ENCODE measurements around the gene SNCB. TPM values are rescaled to one million over a fixed set of nuclear protein-coding genes. Genes with fewer than 3 reads are reported as not detected.
"Not testable (repeated sequence)": the region's sequence is repeated elsewhere in the genome, so short reads cannot be mapped to it uniquely, and the experiment has no call there.

The SNCB gene
- polyA plus RNA-seq, 12 donors: 0.14 to 0.44 (median 0.40) TPM; not detected in 9

DNA sequence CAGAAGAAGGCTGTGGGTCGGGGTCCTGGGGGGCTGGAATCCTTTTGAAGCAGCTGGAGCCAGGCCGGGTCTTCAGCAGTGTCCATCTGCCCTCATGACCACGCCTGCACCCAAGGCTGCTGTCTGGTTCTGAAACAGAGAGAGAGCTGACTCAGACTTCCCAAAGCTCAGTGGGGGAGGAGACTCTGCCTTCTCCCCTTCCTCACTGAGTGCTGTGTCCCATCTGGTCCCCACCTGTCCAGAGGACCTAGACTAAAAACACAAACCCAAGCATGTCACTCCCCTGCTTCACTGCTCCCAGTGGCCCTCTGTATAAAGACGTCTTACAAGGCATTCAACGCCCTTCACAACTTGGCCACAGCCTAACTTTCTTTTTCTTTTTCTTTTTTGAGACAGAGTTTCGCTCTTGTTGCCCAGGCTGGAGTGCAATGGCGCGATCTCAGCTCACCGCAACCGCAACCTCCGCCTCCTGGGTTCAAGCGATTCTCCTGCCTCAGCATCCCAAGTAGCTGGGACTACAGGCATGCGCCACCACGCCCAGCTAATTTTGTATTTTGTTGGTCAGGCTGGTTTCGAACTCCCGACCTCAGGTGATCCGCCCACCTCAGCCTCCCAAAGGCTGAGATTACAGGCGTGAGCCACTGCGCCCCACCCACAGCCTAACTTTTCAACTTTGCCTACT is 30.4 kb downstream of the SNCB start:
- not testable (repeated sequence) for DNase-seq

DNA sequence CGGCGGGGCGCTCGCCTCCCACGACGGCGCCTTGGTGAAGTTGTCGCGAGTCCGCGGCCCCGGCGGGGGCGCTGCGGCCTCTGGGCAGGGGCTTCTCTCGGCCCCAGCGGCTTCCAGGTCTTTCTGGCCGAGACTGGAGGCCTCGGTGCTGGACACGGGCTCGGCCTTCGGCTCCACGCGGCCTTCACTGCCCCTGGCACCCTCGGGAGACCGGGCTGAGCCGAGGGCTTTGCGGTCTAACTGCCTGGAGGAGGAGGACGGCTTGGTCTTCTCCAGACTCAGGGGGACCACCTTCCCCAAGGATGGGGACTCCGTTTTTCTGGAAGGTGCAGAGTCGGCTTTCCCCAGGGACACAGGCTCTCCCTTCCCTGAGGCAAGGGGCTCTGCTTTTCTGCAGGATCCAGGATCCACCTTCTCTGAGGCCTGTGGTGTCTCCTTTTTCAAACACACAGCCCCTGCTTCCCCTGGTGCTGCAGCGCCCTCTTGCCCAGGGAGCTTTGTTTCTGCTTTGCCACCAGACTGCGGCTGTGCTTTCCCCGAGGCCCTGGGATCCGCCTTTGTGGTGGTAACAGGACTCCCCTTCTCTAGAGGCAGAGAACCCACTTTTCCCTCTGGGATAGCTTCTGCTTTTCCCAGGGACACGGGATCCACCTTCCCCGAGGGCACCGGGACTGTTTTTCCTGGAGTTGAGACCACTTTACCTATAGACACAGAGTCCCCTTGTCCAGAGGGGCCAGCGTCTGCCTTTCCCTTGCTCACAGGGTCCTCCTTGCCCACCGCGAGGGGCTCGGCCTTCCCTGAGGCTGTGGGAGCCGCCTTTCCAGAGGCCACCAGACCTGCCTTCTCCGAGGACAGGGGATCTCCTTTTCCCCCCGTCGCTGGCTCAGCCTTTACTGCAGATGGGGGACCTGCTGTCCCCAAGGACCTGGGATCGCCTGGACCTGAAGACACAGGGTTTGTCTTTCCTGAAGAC is 32.6 kb downstream of the SNCB start:
- DNase-seq: no peak

DNA sequence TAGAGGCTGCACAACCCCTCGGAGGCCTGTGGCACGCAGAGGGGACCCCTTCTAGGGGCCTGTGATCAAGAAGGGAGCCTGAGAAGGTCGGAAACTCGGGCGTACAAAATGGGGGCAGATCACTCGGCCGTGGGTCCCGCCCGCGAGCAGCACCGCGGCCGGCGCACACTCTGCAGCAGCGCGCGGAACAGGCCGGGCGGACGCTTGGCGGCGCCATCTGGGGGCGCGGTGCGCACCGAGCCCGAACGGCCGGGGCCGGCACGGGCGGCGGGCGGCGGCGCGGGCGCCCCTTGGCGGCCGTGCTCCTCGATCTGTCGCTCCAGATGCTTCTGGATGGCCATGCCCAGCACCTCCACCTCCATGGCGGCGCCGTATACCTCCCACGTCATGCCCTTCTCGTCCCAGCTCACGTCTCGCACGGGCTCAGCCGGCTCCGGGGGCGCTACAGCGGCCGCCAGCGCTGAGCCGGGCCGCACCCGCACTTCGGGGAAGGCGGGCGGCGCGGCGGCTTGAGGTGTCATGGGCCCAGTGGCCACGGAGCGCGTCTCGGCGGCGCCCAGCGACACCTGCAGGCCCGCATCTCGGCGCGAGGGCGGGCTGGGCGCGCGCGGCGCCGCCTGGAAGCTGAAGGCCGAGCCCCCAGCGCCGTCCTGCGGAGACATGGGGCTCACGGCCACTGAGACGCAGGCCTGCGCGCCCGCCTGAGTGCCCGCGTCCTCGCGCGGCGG is 33.5 kb downstream of the SNCB start:
- DNase-seq: peak; percentile 10

DNA sequence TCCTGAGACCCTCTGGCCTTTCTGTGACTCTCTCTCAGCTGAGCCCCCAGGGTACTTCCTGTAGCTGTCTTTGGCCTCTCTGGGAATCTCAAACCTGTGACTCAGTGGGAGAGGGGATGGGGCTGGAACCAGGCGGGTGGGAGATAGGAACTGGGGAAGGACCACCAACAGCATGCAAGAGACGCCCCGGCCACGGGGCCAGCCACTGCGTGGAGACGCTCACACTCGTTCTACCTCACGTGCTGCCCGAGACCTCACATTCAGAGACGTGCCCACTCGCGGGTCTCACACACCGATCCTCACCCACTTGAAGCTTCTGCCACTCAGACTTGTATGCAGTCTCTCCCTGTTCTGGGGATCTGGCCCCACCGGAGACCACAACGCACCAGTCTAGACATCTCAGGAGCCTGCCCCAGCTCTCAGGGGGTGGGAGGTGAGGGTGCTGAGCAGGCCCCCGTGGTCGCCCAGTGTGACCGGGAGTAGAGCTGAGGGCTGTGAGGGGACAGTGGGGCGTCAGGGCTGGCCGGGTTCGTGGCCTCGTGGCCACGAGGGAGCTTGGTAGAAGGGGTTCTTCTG is 34.2 kb downstream of the SNCB start:
- no peak for DNase-seq

DNA sequence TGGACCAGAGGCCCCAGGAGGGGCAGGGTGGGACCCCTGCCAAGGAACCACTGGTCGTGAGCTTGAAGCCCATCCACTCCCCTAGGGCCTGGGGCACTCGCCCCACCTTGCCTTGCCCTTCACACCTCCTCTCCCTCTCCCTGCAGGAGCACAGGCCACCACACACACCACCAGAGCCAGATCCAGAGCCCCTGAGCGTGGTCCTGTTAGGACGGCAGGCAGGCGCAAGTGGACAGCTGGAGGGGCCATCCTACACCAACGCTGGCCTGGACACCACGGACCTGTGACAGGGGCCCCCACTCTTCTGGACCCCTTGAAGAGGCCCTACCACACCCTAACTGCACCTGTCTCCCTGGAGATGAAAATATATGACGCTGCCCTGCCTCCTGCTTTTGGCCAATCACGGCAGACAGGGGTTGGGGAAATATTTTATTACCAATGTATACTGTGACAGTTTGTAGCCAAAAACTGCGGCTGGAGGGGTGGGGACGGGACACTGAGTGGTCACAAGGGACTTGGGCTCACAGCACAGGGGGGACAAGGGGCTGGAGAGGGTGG is 34.9 kb downstream of the SNCB start:
- DNase-seq: no peak

DNA sequence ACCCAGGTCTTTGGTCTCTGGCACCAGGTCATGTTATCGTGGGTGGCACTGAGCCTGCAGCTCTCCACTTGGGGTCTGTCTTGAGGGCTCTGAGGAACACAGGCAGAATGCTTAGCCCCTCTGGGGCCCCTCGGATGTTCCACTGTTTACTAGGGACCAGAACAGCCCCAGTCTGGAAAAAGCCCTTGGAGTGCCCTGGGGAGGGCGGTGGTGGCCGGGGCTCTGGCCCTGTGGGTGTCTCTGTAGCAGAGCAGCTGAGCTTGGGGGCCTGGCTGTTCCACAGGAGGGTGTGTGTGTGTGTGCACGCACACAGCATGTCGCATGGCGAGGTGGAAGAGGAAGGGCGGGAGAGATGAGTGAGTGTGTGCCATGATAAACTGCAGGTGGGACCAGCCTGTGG is 35.8 kb downstream of the SNCB start:
- no peak for DNase-seq

DNA sequence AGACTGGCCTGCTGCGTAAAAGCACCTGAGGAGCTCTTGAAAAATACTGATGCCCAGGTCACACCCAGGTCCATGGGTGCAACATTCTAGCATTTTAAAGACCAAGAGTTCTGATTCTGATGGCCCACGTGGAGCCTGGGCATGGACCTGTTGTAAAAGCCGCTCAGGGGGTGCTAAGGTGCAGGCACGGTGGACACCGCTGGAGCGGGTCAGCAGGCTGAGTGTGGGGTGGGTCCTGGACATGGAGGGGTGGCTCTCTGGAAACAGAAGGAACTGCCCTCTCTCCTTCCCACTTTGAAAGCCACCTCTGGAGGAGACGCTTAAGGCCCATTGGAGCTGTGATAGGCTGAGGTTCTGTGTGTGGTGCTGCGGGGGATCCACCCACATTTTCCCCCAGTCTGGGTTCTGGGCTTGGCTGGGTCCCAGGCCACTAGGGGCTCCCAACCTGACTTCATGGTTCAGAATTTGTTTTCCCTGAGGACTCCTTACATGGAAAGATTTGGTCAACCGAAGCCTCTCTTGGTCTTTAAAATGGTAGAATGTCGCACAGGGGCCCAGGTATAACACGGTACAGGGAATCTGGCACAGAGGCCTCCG is 37.0 kb downstream of the SNCB start:
- DNase-seq: no peak

DNA sequence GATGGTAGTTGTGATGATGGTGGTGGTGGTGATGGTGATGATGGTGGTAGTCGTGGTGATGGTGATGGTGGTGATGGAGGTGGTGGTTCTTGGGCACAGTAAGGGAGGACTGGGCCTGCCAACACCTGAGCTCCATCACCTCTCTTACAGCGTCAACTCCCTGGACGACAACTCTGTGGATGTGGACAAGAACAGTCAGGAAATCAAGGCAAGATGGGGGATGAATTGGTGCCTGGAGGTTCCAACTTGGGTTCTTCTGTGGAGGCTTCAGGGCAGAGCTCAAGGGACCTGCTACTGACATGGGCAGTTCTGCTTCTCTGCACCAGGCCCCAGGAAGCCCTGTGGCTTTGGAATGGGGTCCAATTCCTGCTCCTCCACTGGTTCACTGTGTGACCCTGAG is 37.8 kb downstream of the SNCB start:
- DNase-seq: no peak

DNA sequence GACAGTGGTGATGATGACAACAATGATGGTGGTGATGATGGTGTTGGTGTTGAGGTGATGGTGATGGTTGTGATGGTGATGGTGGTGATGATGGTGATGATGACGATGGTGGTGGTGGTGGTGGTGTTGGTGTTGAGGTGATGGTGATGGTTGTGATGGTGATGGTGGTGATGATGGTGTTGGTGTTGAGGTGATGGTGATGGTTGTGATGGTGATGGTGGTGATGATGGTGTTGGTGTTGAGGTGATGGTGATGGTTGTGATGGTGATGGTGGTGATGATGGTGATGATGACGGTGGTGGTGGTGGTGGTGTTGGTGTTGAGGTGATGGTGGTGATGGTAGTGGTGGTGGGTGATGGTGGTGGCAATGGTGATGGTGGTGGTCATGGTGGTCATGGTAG is 38.7 kb downstream of the SNCB start:
- DNase-seq: not testable (repeated sequence)

DNA sequence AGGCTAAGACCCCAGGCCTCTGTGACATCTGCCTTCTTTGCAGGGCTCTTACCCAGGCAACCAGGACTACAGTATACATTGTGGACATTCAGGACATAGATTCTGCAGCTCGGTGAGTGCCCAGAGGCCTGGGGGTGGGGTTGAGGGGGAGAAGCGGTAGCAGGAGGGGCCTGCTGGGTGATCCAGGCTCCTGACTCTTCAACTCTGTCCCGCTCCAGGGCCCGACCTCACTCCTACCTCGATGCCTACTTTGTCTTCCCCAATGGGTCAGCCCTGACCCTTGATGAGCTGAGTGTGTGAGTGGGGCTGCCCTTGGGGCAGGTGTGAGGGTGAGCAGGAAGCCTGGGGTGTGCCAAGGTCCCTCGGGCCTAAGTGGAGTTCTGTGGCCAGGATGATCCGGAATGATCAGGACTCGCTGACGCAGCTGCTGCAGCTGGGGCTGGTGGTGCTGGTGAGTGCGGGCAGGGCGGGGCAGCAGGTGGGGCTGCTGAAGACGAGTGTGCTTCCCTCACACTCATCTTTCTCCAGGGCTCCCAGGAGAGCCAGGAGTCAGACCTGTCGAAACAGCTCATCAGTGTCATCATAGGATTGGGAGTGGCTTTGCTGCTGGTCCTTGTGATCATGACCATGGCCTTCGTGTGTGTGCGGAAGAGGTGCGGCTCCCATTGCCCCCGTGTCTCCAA is 40.2 kb downstream of the SNCB start:
- DNase-seq: no peak

DNA sequence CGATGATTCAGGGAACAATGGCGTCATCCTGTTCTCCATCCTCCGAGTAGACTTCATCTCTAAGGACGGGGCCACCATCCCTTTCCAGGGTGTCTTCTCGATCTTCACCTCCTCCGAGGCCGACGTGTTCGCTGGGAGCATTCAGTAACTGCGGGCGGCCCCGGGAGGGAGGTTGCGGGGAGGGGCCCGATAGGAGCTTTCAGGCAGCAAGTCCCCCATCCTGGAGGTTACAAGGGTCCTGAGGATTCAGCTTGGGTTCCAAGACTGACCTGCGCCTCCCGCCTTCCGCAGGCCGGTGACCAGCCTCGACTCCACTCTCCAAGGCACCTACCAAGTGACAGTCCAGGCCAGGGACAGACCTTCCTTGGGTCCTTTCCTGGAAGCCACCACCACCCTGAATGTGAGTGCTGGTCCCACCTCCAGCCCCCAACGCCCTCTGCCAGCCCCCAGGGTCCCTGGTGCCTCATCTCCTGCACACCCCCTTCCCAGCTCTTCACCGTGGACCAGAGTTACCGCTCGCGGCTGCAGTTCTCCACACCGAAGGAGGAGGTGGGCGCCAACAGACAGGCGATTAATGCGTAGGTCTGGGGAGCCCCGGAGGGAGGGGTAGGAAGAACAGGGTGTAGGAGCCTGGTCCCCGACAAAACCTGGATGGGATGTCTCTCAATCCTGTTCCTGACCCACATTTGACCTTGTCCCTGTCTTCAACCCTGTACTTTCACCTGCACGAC is 41.1 kb downstream of the SNCB start:
- no peak for DNase-seq

DNA sequence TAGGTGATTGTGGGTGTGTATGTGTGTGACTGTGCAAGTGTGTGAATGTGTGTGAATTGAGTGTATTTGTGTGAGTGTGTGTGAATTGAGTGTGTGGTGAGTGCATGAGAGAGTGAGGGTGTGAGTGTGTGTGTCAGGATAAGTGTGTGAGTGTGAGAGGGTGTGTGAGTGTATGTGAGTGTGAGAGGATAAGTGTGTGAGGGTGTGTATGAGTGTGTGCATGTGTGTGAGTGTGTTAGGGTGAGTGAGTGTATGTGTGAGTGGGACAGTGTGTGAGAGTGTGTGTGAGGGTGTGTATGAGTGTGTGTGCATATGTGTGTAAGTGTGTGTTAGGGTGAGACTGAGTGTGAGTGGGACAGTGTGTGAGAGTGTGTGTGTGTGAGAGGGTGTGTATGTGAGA is 42.0 kb downstream of the SNCB start:
- no peak for DNase-seq

DNA sequence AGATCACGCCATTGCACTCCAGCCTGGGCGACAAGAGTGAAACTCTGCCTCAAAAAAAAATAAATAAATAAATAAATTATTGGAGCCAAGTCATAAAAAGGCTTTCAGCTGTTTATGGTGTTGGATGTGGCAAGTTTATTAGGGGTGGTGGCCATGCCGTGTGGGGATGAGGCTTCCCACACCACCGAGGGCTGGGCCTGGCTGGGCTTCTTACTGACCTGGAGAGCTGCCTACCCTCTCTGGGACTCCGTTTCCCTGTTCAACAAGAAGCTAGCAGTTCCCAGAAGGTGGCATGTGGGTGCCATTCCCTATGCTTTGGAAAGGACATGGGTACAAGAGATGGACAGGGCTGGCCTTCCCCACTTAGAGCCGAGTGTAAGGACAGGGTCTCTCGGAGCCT is 42.9 kb downstream of the SNCB start:
- DNase-seq: no peak

DNA sequence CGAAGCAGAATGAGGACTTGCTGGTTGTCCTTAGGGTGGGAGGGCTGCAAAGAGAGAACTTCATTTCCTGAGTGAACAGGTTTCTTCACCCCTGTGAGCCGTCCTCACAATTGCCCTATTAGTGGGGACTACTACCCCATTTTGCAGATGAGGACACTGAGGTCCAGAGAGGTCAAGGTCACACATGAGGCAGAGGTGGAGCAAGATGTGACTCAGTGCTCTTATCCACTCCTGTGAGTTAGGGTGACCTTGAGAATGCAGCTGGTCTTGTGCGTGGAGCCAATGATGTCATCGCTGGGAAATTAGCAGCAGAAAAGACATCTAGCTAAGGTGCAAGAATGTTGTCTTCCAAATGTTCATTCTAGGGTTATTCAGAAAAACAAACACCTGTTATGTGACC is 47.3 kb downstream of the SNCB start:
- no peak for DNase-seq

DNA sequence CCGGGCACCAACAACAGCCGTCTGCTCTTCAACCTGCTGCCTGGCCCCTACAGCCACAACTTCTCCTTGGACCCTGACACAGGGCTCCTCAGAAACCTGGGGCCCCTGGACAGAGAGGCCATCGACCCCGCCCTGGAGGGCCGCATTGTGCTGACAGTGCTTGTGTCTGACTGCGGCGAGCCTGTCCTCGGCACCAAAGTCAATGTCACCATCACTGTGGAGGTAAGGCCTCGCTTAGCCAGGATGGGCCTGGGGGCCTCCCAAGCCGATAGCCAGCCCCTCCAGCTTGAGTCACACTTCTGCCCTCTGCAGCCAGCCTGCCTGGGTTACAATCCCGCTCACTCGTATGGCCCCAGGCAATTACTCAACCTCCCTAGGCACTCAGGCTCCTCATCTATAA is 49.0 kb downstream of the SNCB start:
- DNase-seq: no peak

DNA sequence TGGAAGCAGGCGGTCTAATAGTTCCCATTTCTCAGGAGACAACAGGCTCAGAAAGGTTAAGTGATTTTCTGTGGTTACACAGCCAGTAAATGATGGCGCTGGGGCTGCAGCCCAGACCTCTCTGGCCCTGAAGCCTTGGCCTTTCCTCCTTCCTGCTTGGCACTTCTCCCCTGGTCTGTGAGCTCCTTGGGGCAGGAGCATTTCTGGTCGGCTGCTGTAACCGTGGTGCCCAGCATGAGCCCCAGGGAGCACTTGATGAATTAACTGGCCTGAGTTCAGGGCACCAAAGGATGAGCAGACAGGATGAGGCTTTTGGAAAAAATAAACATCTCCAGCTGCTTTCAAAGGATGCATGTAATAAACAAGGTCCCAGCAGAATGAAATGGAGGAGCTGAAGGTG is 51.0 kb downstream of the SNCB start:
- no peak for DNase-seq

DNA sequence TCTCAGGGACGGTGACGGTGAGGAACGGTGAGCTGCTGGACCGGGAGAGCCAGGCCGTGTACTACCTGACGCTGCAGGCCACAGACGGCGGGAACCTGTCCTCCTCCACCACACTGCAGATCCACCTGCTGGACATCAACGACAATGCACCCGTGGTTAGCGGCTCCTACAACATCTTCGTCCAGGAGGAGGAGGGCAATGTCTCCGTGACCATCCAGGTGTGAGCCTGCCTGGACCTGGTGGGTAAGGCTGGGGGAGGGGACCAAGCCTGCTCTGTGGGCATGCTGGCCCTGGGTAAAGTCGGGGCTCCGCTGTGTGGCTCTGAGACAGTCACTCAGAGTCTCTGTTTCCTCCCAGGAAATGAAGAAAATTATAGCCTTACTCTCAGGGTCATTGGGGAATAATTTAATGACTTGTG is 51.9 kb downstream of the SNCB start:
- DNase-seq: peak; percentile 15

DNA sequence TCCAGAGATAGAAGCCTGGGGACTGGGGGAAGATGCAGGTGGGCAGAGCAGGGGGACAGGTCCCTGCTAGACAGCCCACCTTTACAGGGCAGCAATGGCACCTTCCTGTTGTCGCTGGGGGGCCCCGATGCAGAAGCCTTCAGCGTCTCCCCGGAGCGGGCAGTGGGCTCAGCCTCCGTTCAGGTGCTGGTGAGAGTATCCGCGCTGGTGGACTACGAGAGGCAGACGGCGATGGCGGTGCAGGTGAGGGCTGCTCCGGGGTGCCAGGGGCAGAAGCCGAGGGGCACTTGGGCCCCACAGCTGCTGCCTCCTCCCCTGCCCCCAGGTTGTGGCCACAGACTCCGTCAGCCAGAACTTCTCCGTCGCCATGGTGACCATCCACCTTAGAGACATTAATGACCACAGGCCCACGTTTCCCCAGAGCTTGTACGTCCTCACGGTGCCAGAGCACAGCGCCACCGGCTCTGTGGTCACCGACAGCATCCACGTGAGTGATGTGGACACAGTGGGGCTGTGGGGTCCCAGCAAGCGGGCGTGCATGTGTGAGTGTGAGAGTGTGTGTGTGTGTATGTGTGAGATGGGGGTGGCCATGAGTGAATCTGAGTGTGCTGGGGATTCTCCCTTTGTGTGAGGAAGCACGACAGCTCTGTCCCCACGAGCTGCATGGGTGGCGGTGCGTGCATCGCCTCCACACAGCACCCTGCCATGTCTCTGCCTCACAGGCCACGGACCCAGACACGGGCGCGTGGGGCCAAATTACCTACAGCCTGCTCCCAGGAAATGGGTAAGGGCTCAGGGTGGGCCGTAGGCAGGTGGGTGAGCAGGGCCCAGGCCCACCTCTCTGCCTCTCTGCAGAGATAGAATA is 52.8 kb downstream of the SNCB start:
- no peak for DNase-seq

All from muscle of arm (tissue), 12 donors.